Measurements from ENCODE around the gene SETBP1. TPM values are rescaled to one million over a fixed set of nuclear protein-coding genes. Genes with fewer than 3 reads are reported as not detected.

The SETBP1 gene
- total and polyA plus RNA-seq, 9 of the 15 experiments (the other 6 are each of a cell fraction or from before 2014, with no cell fraction given): under 0.01 to 0.13 (median 0.04) TPM

- no peak overlapping the region for H3K9ac ChIP-seq (ENCODE audit: insufficient read depth in 1 of 2, low read depth in 2 of 2, low read length in 2 of 2)
Observed at GRCh38 chr18:44846450-44846849, 165.8 kb downstream of the SETBP1 start.

More at GRCh38 chr18:44846450-44846849, 165.8 kb downstream of the SETBP1 start:
- Histone ChIP-seq H3K4me2 (ENCODE audit: insufficient read depth, low read length) (no peak overlapping the region), H3K79me2 (ENCODE audit: control insufficient read depth, insufficient read depth, low read length) (no peaks in the 10 kb centered on the region), H4K20me1 (replicated peaks; ENCODE audit: control insufficient read depth, insufficient read depth, low read length) (no peaks in the 10 kb centered on the region), H3K4me3 (no peak overlapping the region), H3K27ac (ENCODE audit: extremely low read depth, low read depth, low read length) (no peak overlapping the region), H2AFZ (ENCODE audit: low read depth, low read length) (no peak overlapping the region), H3K36me3 (ENCODE audit: control insufficient read depth, insufficient read depth, low read length) (no peaks in the 10 kb centered on the region), H3K9me3 (replicated peaks; ENCODE audit: control insufficient read depth, insufficient read depth, low read depth, low read length) (no peaks in the 10 kb centered on the region), H3K4me1 (replicated peaks in 1 of 2; ENCODE audit: control insufficient read depth in 2 of 2, insufficient read depth in 2 of 2, low read length in 2 of 2) (no peaks in the 10 kb centered on the region), H3K9me1 (ENCODE audit: control insufficient read depth, insufficient read depth, low read length) (no peaks in the 10 kb centered on the region), H3K27me3 (ENCODE audit: control insufficient read depth in 2 of 2, insufficient read depth in 2 of 2, low read length in 2 of 2) (no peaks in the 10 kb centered on the region; a peak in 1 of 5 replicates)
- ATAC-seq (no peak), DNase-seq (ENCODE audit: extremely low read depth in 1 of 4, low spot score in 3 of 4) (no peak), FAIRE-seq (no peak)
- BruUV-seq (replicated peaks): no TSS peak
- in situ Hi-C loops (cut with MboI): no loop called here
- intact Hi-C loops (cut with micrococcal nuclease): no loop called here
- ChIA-PET POLR2A (no interaction called here), CTCF (ENCODE audit: low intra/inter-chr PET ratio) (no interaction called here)
- TF ChIP-seq ZNF639 (CRISPR knock-in tag; conservative IDR thresholded peaks at IDR 0.05 in 1 of 2, IDR thresholded peaks at IDR 0.05 in 1 of 2): no peak
- TF ChIP-seq XRCC4 (IDR thresholded peaks at IDR 0.05; ENCODE audit: extremely low read depth, insufficient read depth, insufficient read length): no peak
- no peak for TF ChIP-seq HMG20A (CRISPR knock-in tag; conservative IDR thresholded peaks at IDR 0.05)
- TF ChIP-seq KLF10 (CRISPR knock-in tag; IDR thresholded peaks at IDR 0.05): no peak
- no peak for TF ChIP-seq BRD9 (IDR thresholded peaks at IDR 0.05; ENCODE audit: low read depth, partially characterized antibody)
- no peak for TF ChIP-seq CREB3 (tag; conservative IDR thresholded peaks at IDR 0.05; ENCODE audit: low read depth)
- no peak for TF ChIP-seq PBX2 (CRISPR knock-in tag; IDR thresholded peaks at IDR 0.05; ENCODE audit: low read depth)
- no peak for TF ChIP-seq PBX2 (tag; conservative IDR thresholded peaks at IDR 0.05; ENCODE audit: low read depth)
- TF ChIP-seq ZBTB7A (IDR thresholded peaks at IDR 0.05; ENCODE audit: borderline replicate concordance, control insufficient read depth, low read depth, low read length): no peak
